DOHH2 (cell line): ENCODE data around the gene RCOR1.

Source experiments
- EZH2phosphoT487 ChIP-seq: fragments of 200-600 bp; sonication (generic); IDR thresholded peaks from 2 replicates; pipeline ENCODE4 v1.6.1; 2017; ENCODE audit warnings: borderline replicate concordance, mild to moderate bottlenecking, antibody characterized with exemption, low read length, moderate library complexity, mixed read lengths
- TF ChIP-seq, protein P1 (sequence below): fragments of 200-600 bp; sonication (generic); IDR thresholded peaks from one replicate; pipeline ENCODE4 v1.5.1; 2014; ENCODE audit warnings: antibody characterized with exemption, mild to moderate bottlenecking, low read depth, low read length; ENCODE audit not compliant: poor library complexity, severe bottlenecking

- TF ChIP-seq EZH2phosphoT487, result no peak
- TF ChIP-seq, protein P1, sequence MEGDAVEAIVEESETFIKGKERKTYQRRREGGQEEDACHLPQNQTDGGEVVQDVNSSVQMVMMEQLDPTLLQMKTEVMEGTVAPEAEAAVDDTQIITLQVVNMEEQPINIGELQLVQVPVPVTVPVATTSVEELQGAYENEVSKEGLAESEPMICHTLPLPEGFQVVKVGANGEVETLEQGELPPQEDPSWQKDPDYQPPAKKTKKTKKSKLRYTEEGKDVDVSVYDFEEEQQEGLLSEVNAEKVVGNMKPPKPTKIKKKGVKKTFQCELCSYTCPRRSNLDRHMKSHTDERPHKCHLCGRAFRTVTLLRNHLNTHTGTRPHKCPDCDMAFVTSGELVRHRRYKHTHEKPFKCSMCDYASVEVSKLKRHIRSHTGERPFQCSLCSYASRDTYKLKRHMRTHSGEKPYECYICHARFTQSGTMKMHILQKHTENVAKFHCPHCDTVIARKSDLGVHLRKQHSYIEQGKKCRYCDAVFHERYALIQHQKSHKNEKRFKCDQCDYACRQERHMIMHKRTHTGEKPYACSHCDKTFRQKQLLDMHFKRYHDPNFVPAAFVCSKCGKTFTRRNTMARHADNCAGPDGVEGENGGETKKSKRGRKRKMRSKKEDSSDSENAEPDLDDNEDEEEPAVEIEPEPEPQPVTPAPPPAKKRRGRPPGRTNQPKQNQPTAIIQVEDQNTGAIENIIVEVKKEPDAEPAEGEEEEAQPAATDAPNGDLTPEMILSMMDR, result no peak
Measured at GRCh38 chr14:102696856-102697495, 104.5 kb downstream of the RCOR1 start.
